HG03196 (cell line): ENCODE results near the gene STYK1.
"Not testable (repeated sequence)": the region's sequence is repeated elsewhere in the genome, so short reads cannot be mapped to it uniquely, and the experiment has no call there.

Experiments used
- ATAC-seq: cut with Tn5 transposase; IDR thresholded peaks from one replicate; pipeline ENCODE4 v1.9.1; 2021; ENCODE audit not compliant: unreplicated experiment

Gene STYK1

GRCh38 chr12:10621278-10621677 is 52.6 kb downstream of the STYK1 start:
- no peak for ATAC-seq

DNA sequence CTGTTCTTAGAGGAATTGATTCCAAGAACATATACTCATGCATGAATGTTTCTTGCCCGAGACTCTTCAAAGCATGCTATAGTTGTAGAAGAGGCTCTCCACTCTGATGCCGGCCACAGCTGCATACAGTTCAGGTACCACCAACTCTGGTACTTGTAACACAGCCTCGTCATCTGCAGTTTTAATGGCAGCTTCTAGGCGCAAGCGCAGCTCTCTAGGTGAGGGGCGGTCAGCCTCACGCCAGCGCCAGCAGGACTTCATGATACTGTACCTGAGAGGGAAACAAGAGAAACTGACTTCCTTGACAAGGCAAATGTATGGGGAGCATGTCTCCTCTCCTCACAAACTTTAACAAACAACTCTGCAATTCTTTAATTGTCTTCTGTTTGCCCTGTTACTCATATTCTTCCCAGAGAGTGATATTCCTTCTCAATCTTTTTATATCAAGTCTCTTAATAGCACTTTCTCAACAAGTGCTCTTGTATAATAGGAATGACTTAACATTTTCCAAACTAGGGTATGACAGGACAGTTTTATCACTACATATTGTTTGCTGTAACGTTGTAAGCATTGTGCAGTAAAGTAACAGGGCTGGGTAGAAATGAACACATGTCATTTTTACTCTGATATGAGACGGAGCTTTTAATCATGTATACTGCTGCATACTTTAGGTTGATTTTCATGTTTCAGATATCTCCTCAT is 53.6 kb downstream of the STYK1 start:
- ATAC-seq: no peak

DNA sequence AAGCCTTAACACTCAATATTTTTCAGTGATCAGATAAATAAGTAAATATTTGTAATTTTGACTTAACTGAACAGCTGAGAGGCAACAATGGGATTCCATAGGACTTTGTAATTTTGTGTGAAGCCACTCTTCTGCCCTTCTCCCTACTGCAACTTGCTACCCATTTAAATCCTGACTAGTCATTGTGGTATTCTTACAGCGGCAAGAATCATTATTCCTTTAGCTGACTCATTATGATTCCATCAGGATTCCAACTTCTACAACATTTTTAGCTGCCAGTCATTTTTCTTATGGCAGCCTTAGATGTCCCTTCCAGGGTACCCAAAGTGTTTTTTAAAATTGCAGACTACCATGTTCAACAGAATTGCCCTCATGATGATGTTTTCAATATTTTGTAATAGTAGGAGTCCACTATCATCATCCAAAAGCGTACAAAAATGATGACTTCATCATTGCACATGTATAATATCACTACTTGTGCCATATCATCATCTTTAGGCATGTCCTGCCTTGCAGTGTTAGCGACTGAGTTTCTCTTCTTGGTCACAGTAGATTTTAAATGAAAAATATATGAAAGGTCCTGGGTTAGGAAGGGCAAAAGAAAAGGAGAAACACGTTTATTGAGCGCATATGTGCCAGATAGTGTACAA is 55.4 kb downstream of the STYK1 start:
- ATAC-seq: no peak

DNA sequence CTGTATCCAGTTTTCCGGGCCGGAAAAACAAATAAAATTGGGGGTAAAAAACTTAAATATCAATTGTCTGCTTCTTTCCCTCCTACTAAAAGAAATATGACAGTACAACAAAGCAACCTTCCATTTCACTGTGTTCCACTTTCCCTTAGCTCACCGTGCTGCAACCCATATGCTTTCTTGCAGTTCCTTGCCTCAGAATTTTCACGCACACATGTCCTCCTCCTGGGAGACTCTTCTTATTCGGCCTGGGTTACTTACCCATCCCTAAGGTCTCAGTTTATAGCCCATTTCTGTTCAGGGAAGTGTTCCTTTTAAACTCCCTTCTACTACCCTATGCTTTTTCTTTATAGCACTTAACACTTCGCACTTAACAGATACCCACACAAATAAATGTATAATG is 56.0 kb downstream of the STYK1 start:
- ATAC-seq: no peak

GRCh38 chr12:10615532-10615931 is 58.3 kb downstream of the STYK1 start:
- ATAC-seq: no peak

DNA sequence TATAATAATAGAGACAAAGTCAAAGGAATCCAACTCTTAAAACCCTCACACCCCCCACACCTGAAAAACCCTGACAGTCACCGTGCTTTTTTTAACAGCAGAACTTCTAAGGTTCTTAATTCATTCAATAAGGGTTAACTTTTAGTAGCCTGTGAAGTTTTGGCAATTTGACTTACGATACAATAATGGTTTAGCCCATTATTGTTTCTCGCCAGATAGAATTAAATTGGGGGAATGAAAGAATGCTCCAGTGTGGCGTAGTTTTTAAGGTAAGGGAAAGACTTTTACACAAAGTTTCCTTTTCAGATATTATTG is 59.8 kb downstream of the STYK1 start:
- ATAC-seq: no peak

GRCh38 chr12:10613349-10614055 is 60.4 kb downstream of the STYK1 start, which contains the start of gene MAGOHB:
MAGOHB (minus strand) TSS chr12:10613609; CDS start chr12:10613532, 77 bp downstream.
- ATAC-seq: peak; percentile 90

GRCh38 chr12:10612984-10613348 is 60.9 kb downstream of the STYK1 start:
- ATAC-seq: peak; percentile 13

GRCh38 chr12:10612110-10612509 is 61.7 kb downstream of the STYK1 start:
- no peak for ATAC-seq

DNA sequence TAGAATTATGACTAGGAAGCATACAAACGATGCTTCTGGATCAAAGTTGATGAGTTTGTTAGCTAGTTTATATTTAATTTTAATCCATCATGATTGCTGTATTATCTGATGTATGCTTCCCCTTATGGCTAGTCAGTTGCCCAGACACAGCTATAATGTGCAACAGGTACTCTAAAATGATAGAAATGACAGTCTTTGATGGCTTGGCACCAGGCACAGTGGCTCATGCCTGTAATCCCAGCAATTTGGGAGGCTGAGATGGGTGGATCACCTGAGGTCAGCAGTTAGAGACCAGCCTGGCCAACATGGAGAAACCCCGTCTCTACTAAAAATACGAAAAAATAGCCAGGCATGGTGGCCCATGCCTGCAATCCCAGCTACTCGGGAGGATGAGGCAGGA is 62.6 kb downstream of the STYK1 start:
- ATAC-seq: not testable (repeated sequence)

- ATAC-seq: no peak
Observed at GRCh38 chr12:10610188-10610587, 63.7 kb downstream of the STYK1 start.

- ATAC-seq: no peak
Observed at GRCh38 chr12:10607885-10608458, 65.9 kb downstream of the STYK1 start.

- ATAC-seq: no peak
Observed at GRCh38 chr12:10601860-10602259, 72.0 kb downstream of the STYK1 start.

DNA sequence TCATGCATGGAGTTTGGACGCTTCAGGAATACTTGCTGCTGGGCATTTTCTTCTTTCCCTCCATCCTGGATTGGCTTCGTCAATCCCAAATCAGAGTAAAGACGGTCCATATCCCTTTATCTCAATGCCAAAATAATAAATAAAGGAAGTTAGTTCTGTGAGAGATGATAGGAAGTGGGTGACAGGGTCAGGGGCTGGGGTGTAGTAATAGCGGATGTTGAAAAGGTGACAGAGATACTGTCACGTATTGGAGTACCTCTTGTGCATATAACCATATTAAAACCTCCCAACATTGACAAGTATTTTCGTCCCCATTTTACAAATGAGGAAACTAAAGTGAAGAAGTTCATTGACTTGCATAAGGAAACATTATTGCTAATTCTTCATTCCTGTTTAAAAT is 72.9 kb downstream of the STYK1 start:
- no peak for ATAC-seq

DNA sequence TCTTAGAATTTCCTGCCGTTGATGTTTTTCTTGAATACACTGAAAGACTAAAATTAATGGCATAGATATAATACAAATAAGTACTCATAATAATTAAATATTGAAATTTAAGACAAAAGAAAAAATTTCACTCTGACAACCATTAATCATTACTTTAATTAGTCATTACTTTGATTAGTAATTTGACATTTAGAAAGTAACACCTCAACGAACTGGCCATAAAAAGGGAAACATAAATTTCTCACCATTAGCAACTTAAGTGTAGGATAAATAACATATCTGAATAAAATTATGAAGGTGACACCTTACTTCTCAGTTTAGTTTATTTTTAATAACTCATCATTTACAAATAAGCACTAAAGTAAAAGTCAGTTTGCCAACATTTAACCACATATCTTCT is 78.0 kb downstream of the STYK1 start:
- ATAC-seq: no peak

DNA sequence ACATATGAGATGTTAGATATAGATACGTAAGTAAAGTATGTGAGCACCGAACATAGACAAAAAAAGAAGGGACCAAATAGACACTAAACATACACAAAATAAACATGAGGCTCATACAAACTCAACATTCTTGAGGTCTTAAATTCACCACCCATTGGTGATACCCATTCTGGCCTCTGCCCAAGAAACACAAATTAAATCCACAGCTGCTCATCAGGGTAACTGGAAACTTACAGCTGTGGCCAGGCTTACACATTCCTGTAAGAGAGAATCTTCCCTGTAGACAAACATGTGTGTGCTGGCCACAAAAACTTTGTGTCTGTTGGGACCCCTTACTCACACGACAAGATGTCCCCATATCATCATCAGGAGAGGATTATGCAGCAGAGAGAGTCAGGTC is 82.9 kb downstream of the STYK1 start:
- ATAC-seq: no peak

GRCh38 chr12:10584415-10584814 is 89.4 kb downstream of the STYK1 start:
- ATAC-seq: no peak

GRCh38 chr12:10582704-10583103 is 91.1 kb downstream of the STYK1 start:
- ATAC-seq: no peak

- not testable (repeated sequence) for ATAC-seq
Observed at GRCh38 chr12:10582133-10582532, 91.7 kb downstream of the STYK1 start.

DNA sequence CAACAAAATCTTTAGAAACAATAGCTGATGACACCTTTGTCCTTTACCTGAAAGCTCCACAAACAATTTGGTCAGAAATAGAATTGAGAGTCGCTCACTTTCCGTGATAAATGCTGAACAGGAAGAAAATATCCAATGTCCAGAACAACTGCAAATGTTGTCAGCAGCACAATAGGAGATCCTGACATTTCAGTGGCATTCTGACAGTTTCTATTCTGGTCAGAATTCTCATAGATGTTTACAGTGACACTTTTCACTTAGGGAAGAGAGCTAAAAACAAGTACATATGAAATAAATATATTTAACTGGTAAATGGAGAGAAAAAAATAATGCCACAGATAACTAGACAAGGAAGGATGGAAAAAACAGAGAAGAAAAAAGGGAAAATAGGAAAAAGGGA is 99.5 kb downstream of the STYK1 start:
- no peak for ATAC-seq

GRCh38 chr12:10572021-10572490 is 101.8 kb downstream of the STYK1 start:
- ATAC-seq: not testable (repeated sequence)

DNA sequence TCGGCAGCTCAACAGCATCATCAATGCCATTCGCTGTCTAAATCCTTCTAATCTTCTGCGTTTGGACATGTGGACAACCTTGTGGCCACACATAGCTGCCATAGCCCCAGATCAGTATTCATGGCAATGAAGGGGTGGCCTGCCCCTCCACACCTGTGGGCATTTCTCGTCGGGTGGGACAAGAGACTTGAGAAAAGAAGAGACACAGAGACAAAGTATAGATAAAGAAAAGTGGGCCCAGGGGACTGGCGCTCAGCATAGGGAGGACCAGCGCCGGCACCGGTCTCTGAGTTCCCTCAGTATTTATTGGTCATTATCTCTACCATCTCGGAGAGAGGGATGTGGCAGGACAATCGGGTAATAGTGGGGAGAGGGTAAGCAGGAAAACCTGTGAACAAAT is 102.7 kb downstream of the STYK1 start:
- ATAC-seq: no peak
